Astrocyte (in vitro differentiated cells and primary cell): ENCODE data around the gene POLR2E. TPM values are rescaled to one million over a fixed set of nuclear protein-coding genes. Genes with fewer than 3 reads are reported as not detected.
A peak's percentile ranks its signal among the peaks of the same experiment; 100 is the strongest.

Experiments used
- DNase-seq: peaks from one replicate; pipeline ENCODE4 v3.0.0-alpha.2; 2010; ENCODE audit warnings: low read depth
- FAIRE-seq: peaks from 2 replicates; lab custom pipeline; 2011; peaks lifted over from hg19 to GRCh38; lab: Jason Lieb, UNC
- H2AFZ ChIP-seq: 2 replicates; pipeline ENCODE4 v1.6.0; 2012; ENCODE audit warnings: low read depth, low read length, inconsistent platforms
- H3K27ac ChIP-seq: 2 replicates; pipeline ENCODE4 v1.5.1; 2011; ENCODE audit warnings: low read depth, low read length, inconsistent platforms
- H3K27me3 ChIP-seq: 2 replicates; pipeline ENCODE4 v1.6.0; 2011; ENCODE audit warnings: low read length, inconsistent platforms; ENCODE audit not compliant: insufficient read depth
- H3K36me3 ChIP-seq: 2 replicates; pipeline ENCODE4 v1.5.1; 2011; ENCODE audit warnings: low read length, inconsistent platforms; ENCODE audit not compliant: insufficient read depth
- H3K4me1 ChIP-seq: 2 replicates; pipeline ENCODE4 v1.5.1; 2011; ENCODE audit warnings: low read length, inconsistent platforms; ENCODE audit not compliant: insufficient read depth
- H3K4me2 ChIP-seq: 2 replicates; pipeline ENCODE4 v1.6.0; 2012; ENCODE audit warnings: low read length, inconsistent platforms
- H3K4me3 ChIP-seq: 2 replicates; pipeline ENCODE4 v1.5.1; 2011; ENCODE audit warnings: low read depth, mild to moderate bottlenecking, low read length, inconsistent platforms; ENCODE audit not compliant: insufficient read depth
- H3K79me2 ChIP-seq: 2 replicates; pipeline ENCODE4 v1.6.0; 2012; ENCODE audit warnings: mild to moderate bottlenecking, low read length, inconsistent platforms; ENCODE audit not compliant: insufficient read depth
- H3K9ac ChIP-seq: 2 replicates; pipeline ENCODE4 v1.6.0; 2012; ENCODE audit warnings: mild to moderate bottlenecking, low read length, inconsistent platforms
- H3K9me3 ChIP-seq: 2 replicates; pipeline ENCODE4 v1.5.1; 2012; ENCODE audit warnings: low read depth, mild to moderate bottlenecking, low read length, inconsistent platforms; ENCODE audit not compliant: insufficient read depth
- H4K20me1 ChIP-seq: 2 replicates; pipeline ENCODE4 v1.6.0; 2012; ENCODE audit warnings: low read length, inconsistent platforms; ENCODE audit not compliant: insufficient read depth
- H3K27ac Mint-ChIP-seq: one replicate; pipeline ENCODE4 v1.8.0; 2021; ENCODE audit warnings: mild to moderate bottlenecking, mixed read lengths; ENCODE audit not compliant: unreplicated experiment
- H3K27me3 Mint-ChIP-seq: one replicate; pipeline ENCODE4 v1.8.0; 2021; ENCODE audit warnings: low read depth, mixed read lengths; ENCODE audit not compliant: unreplicated experiment
- H3K36me3 Mint-ChIP-seq: one replicate; pipeline ENCODE4 v1.8.0; 2021; ENCODE audit warnings: low read depth, mixed read lengths; ENCODE audit not compliant: unreplicated experiment
- H3K4me1 Mint-ChIP-seq: one replicate; pipeline ENCODE4 v1.8.0; 2021; ENCODE audit warnings: low read depth, mixed read lengths; ENCODE audit not compliant: unreplicated experiment
- H3K4me3 Mint-ChIP-seq: one replicate; pipeline ENCODE4 v1.8.0; 2021; ENCODE audit warnings: mild to moderate bottlenecking, moderate library complexity, mixed read lengths; ENCODE audit not compliant: unreplicated experiment
- H3K9me3 Mint-ChIP-seq: one replicate; pipeline ENCODE4 v1.8.0; 2021; ENCODE audit warnings: mild to moderate bottlenecking, mixed read lengths; ENCODE audit not compliant: unreplicated experiment
- EZH2 ChIP-seq: IDR thresholded peaks from 2 replicates; pipeline ENCODE4 v1.6.1; 2012; ENCODE audit warnings: mild to moderate bottlenecking, low read length, inconsistent platforms; ENCODE audit not compliant: insufficient read depth
- total RNA-seq: library from RNA; stranded (reverse); gene quantifications from 2 replicates; pipeline ENCODE4 v1.2.1, GENCODE V29; 2021
- TF ChIP-seq, protein P1 (sequence below): IDR thresholded peaks from 2 replicates; pipeline ENCODE4 v1.5.1; 2011; ENCODE audit warnings: low read depth, mild to moderate bottlenecking, inconsistent platforms, low read length, moderate library complexity; ENCODE audit not compliant: insufficient read depth

Gene POLR2E
- total RNA-seq, 1 donor from 2014 or later = 207 TPM

DNA sequence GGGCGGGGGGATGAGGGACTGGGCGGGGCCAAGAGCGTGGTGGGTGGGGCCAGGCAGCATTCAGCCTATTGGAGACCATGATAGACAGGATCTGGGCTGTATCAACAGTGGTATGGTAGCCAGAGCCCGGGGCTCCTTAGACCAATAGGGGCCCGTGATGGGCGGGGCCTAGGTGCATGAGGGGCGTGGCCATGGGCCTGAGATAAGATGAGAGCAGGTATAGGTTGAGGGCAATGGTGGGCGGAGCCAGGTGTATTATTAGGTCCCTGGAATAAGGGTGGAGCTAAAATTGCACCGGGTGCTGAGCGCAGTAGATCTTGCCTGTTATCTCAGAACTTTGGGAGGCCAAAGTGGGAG is 50.0 kb downstream of the POLR2E start:
- Histone ChIP-seq H4K20me1 (peaks cover 5% of the 10 kb centered on the region), H2AFZ (no peak overlapping the region), H3K4me2 (no peak overlapping the region), H3K27ac (no peak overlapping the region), H3K4me3 (no peak overlapping the region), H3K4me1 (peaks cover 10% of the 10 kb centered on the region), H3K79me2 (no peaks in the 10 kb centered on the region), H3K36me3 (no peaks in the 10 kb centered on the region), H3K9ac (no peak overlapping the region), H3K27me3 (no peaks in the 10 kb centered on the region), H3K9me3 (no peaks in the 10 kb centered on the region)
- FAIRE-seq (no peak), DNase-seq (no peak)
- TF ChIP-seq EZH2 = no peak
- TF ChIP-seq, protein P1, sequence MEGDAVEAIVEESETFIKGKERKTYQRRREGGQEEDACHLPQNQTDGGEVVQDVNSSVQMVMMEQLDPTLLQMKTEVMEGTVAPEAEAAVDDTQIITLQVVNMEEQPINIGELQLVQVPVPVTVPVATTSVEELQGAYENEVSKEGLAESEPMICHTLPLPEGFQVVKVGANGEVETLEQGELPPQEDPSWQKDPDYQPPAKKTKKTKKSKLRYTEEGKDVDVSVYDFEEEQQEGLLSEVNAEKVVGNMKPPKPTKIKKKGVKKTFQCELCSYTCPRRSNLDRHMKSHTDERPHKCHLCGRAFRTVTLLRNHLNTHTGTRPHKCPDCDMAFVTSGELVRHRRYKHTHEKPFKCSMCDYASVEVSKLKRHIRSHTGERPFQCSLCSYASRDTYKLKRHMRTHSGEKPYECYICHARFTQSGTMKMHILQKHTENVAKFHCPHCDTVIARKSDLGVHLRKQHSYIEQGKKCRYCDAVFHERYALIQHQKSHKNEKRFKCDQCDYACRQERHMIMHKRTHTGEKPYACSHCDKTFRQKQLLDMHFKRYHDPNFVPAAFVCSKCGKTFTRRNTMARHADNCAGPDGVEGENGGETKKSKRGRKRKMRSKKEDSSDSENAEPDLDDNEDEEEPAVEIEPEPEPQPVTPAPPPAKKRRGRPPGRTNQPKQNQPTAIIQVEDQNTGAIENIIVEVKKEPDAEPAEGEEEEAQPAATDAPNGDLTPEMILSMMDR = no peak
- H3K27ac Mint-ChIP-seq = no peak overlapping the region
- no peaks in the 10 kb centered on the region for H3K9me3 Mint-ChIP-seq
- peaks cover 3% of the 10 kb centered on the region for H3K36me3 Mint-ChIP-seq
- peaks cover 4% of the 10 kb centered on the region for H3K4me1 Mint-ChIP-seq
- no peaks in the 10 kb centered on the region for H3K27me3 Mint-ChIP-seq
- H3K4me3 Mint-ChIP-seq = no peak overlapping the region

DNA sequence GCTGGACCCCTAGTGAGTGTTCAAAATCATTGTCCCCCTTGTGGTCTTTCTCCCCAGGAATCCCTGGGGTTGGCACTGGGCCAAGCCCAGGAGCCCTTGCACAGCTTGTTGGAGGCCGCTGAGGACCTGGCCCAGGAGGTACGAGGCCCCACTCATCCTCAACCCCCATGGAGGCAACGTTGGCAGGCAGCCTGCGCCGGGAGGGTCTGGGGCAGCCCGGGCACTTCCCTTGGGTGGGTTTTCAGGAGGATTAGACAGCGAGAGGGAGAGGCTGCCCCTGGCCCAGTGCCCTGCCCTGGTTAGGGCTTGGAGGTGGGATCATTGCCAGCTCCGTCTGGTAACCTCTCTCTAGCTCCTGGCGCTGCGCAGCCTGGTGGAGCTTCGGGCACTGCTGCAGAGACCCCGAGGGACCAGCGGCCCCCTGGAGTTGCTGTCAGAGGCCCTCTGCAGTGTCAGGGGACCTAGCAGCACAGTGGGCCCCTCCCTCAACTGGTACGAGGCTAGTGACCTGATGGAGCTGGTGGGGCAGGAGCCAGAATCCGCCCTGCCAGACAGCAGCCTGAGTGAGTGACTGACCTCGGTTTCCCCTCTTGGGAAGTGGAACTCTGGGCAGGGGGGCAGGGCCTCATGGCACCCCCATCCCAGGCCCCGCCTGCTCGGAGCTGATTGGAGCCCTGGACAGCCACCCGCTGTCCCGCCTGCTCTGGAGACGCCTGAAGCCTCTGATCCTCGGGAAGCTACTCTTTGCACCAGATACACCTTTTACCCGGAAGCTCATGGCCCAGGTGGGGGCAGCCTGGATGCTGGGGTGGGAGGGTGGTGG is 52.3 kb downstream of the POLR2E start:
- H3K36me3 ChIP-seq = peaks cover 9% of the 10 kb centered on the region
- no peaks in the 10 kb centered on the region for H3K27me3 ChIP-seq
- peaks cover 17% of the 10 kb centered on the region for H3K4me1 Mint-ChIP-seq
- no peaks in the 10 kb centered on the region for H3K79me2 ChIP-seq
- TF ChIP-seq EZH2 = no peak
- TF ChIP-seq, protein P1 = no peak
- no peaks in the 10 kb centered on the region for H3K27me3 Mint-ChIP-seq
- no peak overlapping the region for H3K27ac ChIP-seq
- no peak overlapping the region for H3K4me3 ChIP-seq
- H4K20me1 ChIP-seq = peaks cover 26% of the 10 kb centered on the region
- peaks cover 11% of the 10 kb centered on the region for H3K36me3 Mint-ChIP-seq
- no peak overlapping the region for H3K9ac ChIP-seq
- no peak for DNase-seq
- H3K4me2 ChIP-seq = no peak overlapping the region
- no peak for FAIRE-seq
- no peaks in the 10 kb centered on the region for H3K9me3 ChIP-seq
- H3K27ac Mint-ChIP-seq = peak overlapping the region; percentile 34
- no peaks in the 10 kb centered on the region for H3K9me3 Mint-ChIP-seq
- no peak overlapping the region for H3K4me3 Mint-ChIP-seq
- no peak overlapping the region for H2AFZ ChIP-seq
- H3K4me1 ChIP-seq = peaks cover 28% of the 10 kb centered on the region
